Uterus (tissue), 4 donors: ENCODE measurements around the gene ANKRD11. TPM values are rescaled to one million over a fixed set of nuclear protein-coding genes. Genes with fewer than 3 reads are reported as not detected.
"Not testable (repeated sequence)": the region's sequence is repeated elsewhere in the genome, so short reads cannot be mapped to it uniquely, and the experiment has no call there.

Experiments used
- DNase-seq, 2 donors: peaks; one replicate each; pipeline ENCODE4 v3.0.0-alpha.2; 2019 to 2020
- H3K27ac ChIP-seq, 2 donors: fragments of 200-600 bp; sonication (generic); 1 replicate in 1 of 2; 2 replicates in 1 of 2; pipeline ENCODE4 v1.5.1; 2016 to 2018
- H3K27me3 ChIP-seq, 2 donors: fragments of 200-600 bp; sonication (generic); one replicate each; pipeline ENCODE4 v1.5.1; 2018 to 2019; ENCODE audit warnings: control low read depth in 1 of 2
- H3K36me3 ChIP-seq, 2 donors: fragments of 200-600 bp; sonication (generic); one replicate each; pipeline ENCODE4 v1.5.1; 2019; ENCODE audit warnings: control low read depth in 1 of 2
- H3K4me1 ChIP-seq, 2 donors: fragments of 200-600 bp; sonication (generic); one replicate each; pipeline ENCODE4 v1.5.1; 2018 to 2019; ENCODE audit warnings: control low read depth in 1 of 2
- H3K4me3 ChIP-seq, 2 donors: fragments of 200-600 bp; sonication (generic); 1 replicate in 1 of 2; 2 replicates in 1 of 2; pipeline ENCODE4 v1.5.1; 2018 to 2019; ENCODE audit warnings: mild to moderate bottlenecking in 1 of 2
- H3K9me3 ChIP-seq, 2 donors: fragments of 200-600 bp; sonication (generic); one replicate each; pipeline ENCODE4 v1.5.1; 2019; ENCODE audit warnings: control low read depth in 1 of 2
- CTCF ChIP-seq, 4 experiments: fragments of 200-600 bp in 2 of 4; fragments of 450-650 bp in 2 of 4; sonication (generic) in 2 of 4; IDR thresholded peaks; one replicate each; pipeline ENCODE4 v1.5.1; 2016 to 2019; ENCODE audit warnings: antibody characterized with exemption in 4 of 4, mild to moderate bottlenecking in 2 of 4, moderate library complexity in 1 of 4
- POLR2A ChIP-seq, 2 donors: fragments of 450-650 bp; IDR thresholded peaks; one replicate each; pipeline ENCODE4 v1.6.1; 2016; ENCODE audit warnings: antibody characterized with exemption in 2 of 2, mild to moderate bottlenecking in 1 of 2, moderate library complexity in 1 of 2
- intact Hi-C: fragments of 100-400 bp; cut with DNase I; formaldehyde crosslinking; loops from one replicate; pipeline ENCODE4 v1.15.1; 2023; ENCODE audit warnings: low total_unique reads
- total RNA-seq, 4 donors: library from RNA; depleted of rRNA in 3 of 4; stranded (reverse); fragments of >200 nt in 3 of 4; gene quantifications; one replicate each; pipeline versions ENCODE4 v1.1.0 to v1.2.4, GENCODE V29; 2014 to 2023
- donor health status: DM: yes; HTN: yes; CAD: no.

The ANKRD11 gene
- total RNA-seq, 4 donors from 2014 or later: 20.5 to 182 (median 45.5) TPM

GRCh38 chr16:89248196-89248982 is 242.0 kb downstream of the ANKRD11 start:
- H3K27me3 ChIP-seq: peaks cover 0 to 2% of the 10 kb centered on the region in 2 donors
- H3K4me3 ChIP-seq: peak overlapping the region in 1 of 2 donors; percentile 49
- H3K36me3 ChIP-seq: no peaks in the 10 kb centered on the region
- DNase-seq: no peak
- intact Hi-C loops: no loop called here
- TF ChIP-seq POLR2A (IDR thresholded peaks at IDR 0.05) (no peak), CTCF (IDR thresholded peaks at IDR 0.05) (no peak)
- H3K9me3 ChIP-seq: no peaks in the 10 kb centered on the region
- H3K27ac ChIP-seq: no peak overlapping the region
- peaks cover 0 to 14% of the 10 kb centered on the region in 2 donors for H3K4me1 ChIP-seq

- intact Hi-C loops, DNase-seq, H3K9me3 ChIP-seq, H3K36me3 ChIP-seq, H3K27me3 ChIP-seq, H3K27ac ChIP-seq: not testable (repeated sequence)
- Histone ChIP-seq H3K4me1 (peaks cover 0 to 14% of the 10 kb centered on the region in 2 donors), H3K4me3 (peak overlapping the region in 1 of 2 donors; percentile 49)
These were observed 242.7 kb downstream of the ANKRD11 start for GRCh38 chr16:89247734-89248075.

- H3K4me1 ChIP-seq: peaks cover 0 to 14% of the 10 kb centered on the region in 2 donors
- peak overlapping the region; percentile 28 to 49 for H3K4me3 ChIP-seq
- peak; percentile 85 to 86 for DNase-seq
- peak overlapping the region in 1 of 2 donors; percentile 45 for H3K27ac ChIP-seq
- intact Hi-C loops: no loop called here
- no peaks in the 10 kb centered on the region for H3K36me3 ChIP-seq
- peak in 1 of 2 donors; percentile 19 for TF ChIP-seq POLR2A (IDR thresholded peaks at IDR 0.05)
- no peak for TF ChIP-seq CTCF (IDR thresholded peaks at IDR 0.05)
- no peaks in the 10 kb centered on the region for H3K9me3 ChIP-seq
- peaks cover 0 to 2% of the 10 kb centered on the region in 2 donors for H3K27me3 ChIP-seq
These were observed 243.2 kb downstream of the ANKRD11 start for GRCh38 chr16:89246903-89247733.

- TF ChIP-seq POLR2A (IDR thresholded peaks at IDR 0.05): no peak
- TF ChIP-seq CTCF (IDR thresholded peaks at IDR 0.05): no peak
- peaks cover 0 to 2% of the 10 kb centered on the region in 2 donors for H3K27me3 ChIP-seq
- H3K4me3 ChIP-seq: peak overlapping the region; percentile 28 to 49
- no peaks in the 10 kb centered on the region for H3K36me3 ChIP-seq
- no peaks in the 10 kb centered on the region for H3K9me3 ChIP-seq
- no peak overlapping the region for H3K27ac ChIP-seq
- peaks cover 0 to 14% of the 10 kb centered on the region in 2 donors for H3K4me1 ChIP-seq
- intact Hi-C loops: no loop called here
- no peak for DNase-seq
These were observed 243.9 kb downstream of the ANKRD11 start for GRCh38 chr16:89246383-89246902.

- intact Hi-C loops: no loop called here
These were observed 245.6 kb downstream of the ANKRD11 start for GRCh38 chr16:89244754-89245153.

GRCh38 chr16:89244264-89244663 is 246.1 kb downstream of the ANKRD11 start:
- H3K4me1 ChIP-seq: peaks cover 0 to 14% of the 10 kb centered on the region in 2 donors
- H3K27ac ChIP-seq, DNase-seq, H3K9me3 ChIP-seq, H3K27me3 ChIP-seq, H3K4me3 ChIP-seq, H3K36me3 ChIP-seq, intact Hi-C loops: not testable (repeated sequence)

More at GRCh38 chr16:89244754-89245153, 245.6 kb downstream of the ANKRD11 start:
- Histone ChIP-seq H3K36me3 (no peaks in the 10 kb centered on the region), H3K4me3 (no peak overlapping the region), H3K27me3 (peaks cover 0 to 2% of the 10 kb centered on the region in 2 donors), H3K9me3 (no peaks in the 10 kb centered on the region), H3K27ac (no peak overlapping the region), H3K4me1 (peaks cover 0 to 14% of the 10 kb centered on the region in 2 donors)
- TF ChIP-seq POLR2A (IDR thresholded peaks at IDR 0.05): no peak
- no peak for TF ChIP-seq CTCF (IDR thresholded peaks at IDR 0.05)
- no peak for DNase-seq
